Measurements from ENCODE around the gene GALNT1.
"Not testable (repeated sequence)": the region's sequence is repeated elsewhere in the genome, so short reads cannot be mapped to it uniquely, and the experiment has no call there.

The GALNT1 gene
- 99.6 to 121 reads per million in 2 experiments for total RNA-seq

DNA sequence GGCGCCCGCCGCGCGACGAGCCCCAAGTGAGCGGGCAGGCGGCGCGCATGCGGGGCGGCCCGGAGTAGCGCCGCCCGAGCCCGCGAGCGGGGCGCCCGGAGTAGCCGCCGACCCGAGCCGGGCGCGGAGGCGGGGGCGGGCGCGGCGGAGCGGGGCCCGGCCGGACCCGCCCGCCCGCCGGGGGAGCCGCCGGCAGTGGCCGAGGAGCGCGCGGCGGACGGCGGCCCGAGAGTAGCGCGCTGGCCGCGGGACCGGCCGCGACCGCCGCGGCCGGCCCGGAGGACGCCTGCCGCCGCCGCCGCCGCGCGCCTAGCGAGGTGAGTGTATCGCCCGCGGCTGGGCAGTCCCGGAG lies at the start of gene GALNT1:
GALNT1 (plus strand) TSS at position 195 of the 352 bp plus-strand sequence. CDS start 72,923 bp downstream, outside the sequence.
- DNase-seq (ENCODE audit: low read depth), result no peak

DNA sequence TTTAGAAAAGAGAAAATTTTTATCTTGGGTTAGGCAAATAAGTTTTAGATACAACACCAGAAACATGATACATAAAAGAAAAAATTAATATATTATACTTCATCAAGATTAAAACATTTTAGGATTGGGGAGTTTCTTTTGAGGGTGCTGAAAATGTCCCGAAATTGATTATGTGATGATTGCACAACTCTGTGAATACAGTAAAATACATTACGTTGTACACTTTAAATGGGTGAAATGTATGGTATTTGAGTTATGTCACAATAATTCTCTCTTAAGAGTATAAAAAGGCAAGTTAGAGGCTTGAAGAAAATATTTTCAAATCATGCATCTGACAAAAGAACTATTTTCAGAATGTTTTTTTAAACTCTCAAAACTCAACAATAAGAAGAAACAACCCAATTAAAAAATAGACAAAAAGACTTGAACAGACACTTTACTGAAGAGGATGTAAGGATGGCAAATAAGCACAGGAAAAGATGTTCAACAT lies 47.6 kb upstream of the GALNT1 start:
- no peak for DNase-seq (ENCODE audit: low read depth)

DNA sequence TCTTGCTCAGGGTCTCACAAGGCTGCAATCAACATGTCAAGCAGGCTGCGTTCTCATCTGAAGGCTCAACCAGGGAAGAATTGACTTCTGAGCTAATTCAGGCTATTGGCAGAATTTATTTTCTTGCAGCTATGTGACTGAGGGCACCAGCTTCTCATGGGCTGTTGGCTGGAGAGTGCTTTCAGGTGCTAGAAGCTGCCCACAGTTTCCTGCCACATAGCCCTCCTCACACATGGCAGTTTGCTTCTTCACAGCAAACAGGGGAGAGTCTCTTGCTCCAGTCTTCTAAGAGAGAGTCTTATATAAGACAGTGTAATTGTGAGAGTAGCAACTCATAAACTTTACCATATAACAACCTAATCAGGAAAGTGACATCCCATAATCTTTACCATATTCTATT lies 46.2 kb upstream of the GALNT1 start:
- no peak for DNase-seq (ENCODE audit: low read depth)

DNA sequence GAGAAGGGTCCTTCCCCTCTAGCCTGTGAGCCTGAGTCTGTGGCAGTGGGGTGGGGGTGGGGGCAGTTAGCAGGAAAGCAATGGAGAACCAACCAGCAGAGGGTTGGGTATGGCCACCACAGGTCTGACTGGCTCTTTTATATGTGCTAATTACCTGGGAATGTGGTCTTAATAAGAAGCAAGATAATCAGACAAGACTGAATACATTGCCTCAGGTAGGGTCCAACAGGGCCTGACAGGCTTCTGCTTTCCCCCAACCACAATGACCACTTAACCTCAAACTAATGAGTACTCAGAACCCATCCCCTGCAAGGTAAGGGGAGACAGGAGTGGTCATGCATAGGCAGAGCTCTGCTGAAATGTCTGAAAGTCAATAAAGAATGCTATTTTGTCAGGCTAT lies 39.2 kb upstream of the GALNT1 start:
- DNase-seq (ENCODE audit: low read depth), result no peak

DNA sequence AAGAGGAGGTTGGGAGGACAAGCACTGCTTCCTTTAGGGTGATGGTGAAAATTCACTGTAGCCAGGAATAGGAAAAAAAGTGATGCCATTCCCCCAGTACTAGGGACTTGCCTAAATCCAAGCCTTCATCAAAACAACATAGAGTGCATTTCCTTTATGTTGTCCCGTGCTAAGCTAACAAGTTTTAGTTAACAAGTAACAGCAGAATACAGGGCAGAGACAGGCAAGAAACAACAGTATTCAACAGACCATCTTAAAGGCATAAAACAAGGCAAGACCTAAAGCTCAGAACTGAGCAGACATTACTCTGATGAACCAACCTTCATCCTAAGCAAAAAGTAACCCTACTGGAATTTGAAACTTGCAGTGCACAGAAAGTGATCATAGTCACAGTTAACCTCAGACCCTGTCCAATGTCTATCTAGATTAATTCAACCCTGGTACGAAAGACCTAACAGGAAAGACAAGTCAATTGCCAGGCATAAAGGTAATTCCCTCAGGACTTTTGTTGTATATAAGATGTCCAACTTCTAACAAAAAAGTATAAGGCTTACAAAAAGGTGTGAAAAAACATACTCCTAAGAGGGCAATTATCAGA lies 34.4 kb upstream of the GALNT1 start:
- no peak for DNase-seq (ENCODE audit: low read depth)

DNA sequence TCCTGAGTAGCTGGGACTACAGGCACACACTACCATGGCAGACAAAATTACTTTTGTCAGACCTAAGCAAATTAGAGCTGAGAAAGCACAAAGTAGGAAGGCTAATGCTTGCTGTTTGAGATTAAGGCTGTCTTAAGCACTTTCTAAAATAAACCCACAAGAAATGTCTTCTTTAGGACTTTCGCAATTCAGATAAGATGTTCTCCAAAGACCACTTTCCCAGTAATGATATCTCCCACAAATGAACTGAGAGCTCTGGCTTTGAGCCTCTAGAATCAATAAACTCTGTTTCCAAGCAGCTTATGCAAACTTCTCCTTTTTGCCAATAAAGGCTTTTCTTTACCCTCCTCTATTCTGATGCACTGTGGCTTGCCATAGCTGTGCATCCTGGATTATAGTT lies 32.0 kb upstream of the GALNT1 start:
- DNase-seq (ENCODE audit: low read depth), result no peak

DNA sequence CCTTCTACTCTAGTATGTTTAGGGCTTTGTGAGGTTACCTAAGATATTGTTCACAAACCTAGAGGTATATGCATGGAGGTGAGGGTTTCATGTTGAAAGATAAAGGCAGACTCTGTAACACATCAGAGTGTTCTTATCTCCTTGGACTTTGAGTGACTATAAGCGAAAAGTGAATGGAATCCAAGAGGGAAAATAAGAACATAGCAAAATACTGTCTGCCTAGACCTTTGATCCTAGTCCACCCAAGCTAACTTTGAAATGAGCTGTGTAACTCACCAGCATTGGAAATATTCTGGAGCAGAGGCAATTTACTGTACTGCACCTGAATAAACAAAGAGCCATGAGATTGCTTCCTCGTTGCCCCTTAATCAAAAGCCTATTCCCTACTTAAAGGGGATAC lies 28.2 kb upstream of the GALNT1 start:
- no peak for DNase-seq (ENCODE audit: low read depth)

DNA sequence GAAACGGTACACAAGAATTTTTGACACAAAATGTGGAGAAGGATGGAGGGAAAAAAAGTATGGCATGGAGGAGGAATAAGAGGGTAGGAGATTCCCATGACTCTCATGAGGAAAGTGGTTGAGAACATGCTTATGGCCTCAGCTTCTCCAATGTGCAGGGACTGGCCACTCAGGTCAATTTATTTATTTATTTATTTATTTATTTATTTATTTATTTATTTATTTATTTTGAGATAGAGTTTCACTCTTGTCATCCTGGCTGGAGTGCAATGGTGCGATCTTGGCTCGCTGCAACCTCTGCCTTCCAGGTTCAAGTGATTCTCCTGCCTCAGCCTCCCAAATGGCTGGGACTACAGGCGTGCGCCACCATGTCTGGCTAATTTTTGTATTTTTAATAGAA lies 26.0 kb upstream of the GALNT1 start:
- DNase-seq (ENCODE audit: low read depth), result not testable (repeated sequence)

DNA sequence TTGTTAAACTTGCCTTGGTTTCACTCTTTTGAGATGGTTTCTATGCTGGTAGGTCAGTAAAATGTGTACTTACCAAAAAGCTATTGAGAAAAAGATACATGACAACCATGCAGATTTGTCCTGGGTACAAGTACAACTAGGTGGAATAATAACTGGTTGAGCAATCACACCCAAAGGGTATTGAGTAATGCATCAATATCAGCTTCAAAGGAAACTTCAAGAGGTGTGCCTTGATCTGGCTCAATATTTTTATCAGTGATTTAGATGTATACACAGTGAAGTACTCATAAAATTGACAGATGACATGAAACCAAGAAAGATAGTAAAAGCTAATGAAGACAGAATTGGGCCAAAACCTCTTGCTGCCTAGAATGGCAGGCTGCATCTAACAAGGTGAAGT lies 21.7 kb upstream of the GALNT1 start:
- no peak for DNase-seq (ENCODE audit: low read depth)

DNA sequence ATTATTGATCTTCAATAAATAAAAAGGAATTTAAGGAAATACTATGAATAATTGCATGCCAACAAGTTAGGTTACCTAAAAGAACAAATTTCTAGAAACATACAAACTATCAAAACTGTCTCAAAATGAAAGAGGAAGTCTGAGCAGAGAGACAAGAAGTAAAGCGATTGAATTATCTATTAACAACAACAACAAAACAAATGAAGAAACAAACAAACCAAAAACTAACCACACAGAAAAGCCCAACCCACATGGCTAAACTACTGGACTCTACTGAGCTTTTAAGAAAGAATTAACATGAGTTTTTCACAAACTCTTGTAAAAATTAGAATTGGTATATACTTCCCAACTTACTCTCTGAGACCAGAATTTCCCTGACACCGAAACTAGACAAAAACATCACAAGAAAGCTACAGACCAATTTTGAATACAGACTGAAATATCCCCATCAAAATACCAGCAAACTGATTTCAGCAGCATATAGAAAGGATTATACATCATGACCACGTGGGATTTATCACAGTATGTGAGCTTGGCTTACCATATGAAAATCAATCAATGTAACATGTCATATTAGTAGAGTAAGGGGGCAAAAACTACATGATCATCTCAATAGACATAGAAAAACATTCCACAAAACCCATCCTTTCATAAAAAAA lies 16.6 kb upstream of the GALNT1 start:
- DNase-seq (ENCODE audit: low read depth), result no peak

DNA sequence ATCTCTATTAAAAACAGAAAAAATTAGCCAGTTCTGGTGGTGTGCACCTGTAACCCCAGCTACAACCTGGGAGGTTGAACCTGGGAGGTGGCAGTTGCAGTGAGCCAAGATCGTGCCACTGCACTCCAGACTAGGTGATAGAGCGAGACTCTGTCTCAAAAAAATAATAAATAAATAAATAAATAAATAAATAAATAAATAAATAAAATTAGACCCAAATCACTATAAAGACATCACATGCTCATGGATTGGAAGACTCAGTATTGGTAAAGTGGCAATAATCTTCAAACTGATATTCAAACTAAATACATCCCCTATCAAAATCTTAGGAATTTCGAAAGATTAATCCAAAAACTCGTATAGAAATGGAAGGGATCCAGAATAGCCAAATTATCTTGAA lies 15.5 kb upstream of the GALNT1 start:
- no peak for DNase-seq (ENCODE audit: low read depth)

DNA sequence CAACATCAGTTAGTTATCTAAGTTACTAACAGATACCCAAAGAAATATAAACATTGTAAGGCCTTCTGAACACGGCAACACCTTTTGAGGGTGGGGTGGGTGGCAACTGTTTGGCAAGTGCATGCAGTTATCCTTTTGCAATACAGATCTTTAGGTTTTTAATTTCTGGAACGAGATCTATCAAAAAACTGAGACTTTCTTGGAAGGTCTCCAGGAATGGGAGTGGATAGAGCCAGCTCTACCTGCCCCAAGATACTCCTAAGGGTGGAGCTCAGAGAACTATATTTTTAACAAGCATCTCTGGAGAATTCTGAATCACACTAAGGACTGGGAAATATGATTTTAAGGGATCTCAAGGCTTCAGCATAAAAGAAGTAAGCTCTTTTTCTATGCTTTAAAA lies 11.4 kb upstream of the GALNT1 start:
- no peak for DNase-seq (ENCODE audit: low read depth)

DNA sequence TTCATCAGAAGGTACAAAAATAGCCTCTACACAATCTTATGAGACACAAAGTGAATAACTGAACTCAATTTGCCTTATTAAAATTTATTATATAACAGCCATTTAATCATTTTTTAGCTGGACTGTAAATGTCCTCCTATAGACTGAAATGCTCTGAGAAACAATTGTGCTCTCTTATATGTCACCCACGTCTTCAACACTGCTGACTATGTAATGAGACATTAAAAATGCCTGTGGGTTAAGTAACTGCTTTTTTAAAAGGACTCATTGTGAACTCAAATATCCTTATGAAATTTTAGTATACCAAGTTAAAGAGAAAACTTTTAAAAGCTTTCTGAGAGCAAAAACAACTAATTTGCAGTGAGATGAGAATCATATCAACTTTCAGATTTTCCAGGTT lies 10.4 kb upstream of the GALNT1 start:
- no peak for DNase-seq (ENCODE audit: low read depth)

DNA sequence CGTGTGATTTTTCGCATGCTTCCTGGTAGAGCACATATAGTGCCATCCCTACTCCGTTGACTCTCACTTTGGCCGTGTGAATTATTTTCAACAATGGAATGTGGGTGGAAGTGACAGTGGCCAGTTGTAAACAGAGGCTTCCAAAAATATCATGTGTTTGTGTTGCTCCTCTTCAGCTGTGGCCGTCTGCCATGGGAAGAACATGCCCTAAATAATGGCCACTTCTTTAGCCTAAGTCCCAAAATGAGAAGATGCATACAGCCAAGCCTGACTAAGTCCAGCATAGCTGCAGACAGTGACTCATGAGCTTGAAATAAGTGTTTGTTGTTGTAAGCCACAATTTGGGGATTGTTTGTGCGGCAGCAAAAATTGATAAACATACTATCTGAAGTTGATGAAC lies 8.9 kb upstream of the GALNT1 start:
- DNase-seq (ENCODE audit: low read depth), result no peak

DNA sequence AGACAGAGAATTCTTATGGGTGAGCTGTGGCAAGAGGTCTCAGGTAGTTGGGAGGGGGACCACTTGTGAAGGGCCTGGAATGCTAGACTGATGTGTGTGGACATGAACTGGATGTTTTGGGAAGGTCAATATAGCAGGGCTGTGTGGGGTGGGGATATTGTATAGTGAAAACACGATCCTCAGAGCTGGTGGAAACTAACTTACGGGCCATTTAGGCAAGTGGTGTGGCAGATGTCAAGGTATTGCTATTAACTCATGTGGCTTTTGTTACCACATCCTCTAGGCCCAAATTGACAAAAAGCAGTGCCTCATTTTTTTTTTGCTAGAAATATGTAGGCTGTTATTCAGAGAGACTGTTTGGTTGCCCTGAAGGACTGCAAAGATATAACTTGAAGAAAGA lies 8.0 kb upstream of the GALNT1 start:
- DNase-seq (ENCODE audit: low read depth), result no peak

DNA sequence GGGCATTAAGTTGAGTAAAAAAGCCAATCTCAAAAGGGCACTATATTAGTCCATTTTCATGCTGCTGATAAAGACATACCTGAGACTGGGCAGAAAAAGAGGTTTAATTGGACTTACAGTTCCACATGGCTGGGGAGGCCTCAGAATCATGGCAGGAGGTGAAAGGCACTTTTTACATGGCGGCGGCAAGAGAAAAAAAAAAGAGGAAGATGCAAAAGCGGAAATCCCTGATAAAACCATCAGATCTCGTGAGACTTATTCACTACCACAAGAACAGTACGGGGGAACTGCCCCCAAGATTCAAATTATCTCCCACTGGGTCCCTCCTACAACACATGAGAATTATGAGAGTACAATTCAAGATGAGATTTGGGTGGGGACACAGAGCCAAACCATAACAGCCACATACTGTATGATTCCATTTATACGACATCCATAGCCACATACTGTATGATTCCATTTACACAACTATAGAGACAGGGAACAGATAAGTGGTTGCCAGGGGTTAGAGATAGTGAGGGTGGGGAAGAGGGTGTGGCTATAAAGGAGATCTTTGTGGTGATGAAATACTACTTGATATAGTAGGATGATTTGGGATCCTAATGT lies 5.2 kb upstream of the GALNT1 start:
- DNase-seq (ENCODE audit: low read depth), result not testable (repeated sequence)

DNA sequence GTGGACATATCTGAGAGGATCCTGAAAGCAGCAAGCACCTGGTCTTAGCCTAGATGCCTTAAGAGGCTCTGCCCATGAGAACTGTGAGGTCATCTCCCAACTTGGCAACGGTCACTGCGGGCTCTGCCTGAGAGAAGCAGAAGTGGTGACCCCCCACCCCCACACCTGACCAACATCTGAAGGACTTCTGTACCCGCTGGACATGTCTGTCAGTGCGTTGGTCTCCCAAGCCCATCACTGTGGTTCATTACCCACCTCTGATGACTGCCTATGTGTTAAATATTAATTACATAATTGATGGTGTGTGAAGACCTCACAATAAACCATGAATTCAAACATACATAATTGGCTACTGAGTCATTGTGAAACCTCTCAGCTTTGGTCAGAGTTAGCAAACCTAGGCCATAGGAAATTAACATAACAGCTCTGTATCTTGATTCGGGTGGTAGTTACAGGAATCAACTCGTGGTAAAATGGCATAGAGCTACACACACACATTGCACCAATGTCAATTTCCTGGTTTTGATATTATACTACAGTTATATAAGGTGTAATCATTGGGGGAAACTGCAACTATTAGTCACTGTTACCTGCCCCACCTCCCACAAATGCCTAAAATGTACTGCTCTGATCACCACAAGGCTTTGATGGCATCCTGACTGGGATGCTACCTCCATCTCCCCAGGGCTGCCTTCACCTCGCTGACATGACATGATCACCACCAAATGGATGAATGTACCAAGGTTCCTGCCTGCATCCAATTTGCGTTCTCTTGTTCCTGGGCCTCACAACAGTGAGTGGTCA lies 4.3 kb upstream of the GALNT1 start:
- no peak for DNase-seq (ENCODE audit: low read depth)

DNA sequence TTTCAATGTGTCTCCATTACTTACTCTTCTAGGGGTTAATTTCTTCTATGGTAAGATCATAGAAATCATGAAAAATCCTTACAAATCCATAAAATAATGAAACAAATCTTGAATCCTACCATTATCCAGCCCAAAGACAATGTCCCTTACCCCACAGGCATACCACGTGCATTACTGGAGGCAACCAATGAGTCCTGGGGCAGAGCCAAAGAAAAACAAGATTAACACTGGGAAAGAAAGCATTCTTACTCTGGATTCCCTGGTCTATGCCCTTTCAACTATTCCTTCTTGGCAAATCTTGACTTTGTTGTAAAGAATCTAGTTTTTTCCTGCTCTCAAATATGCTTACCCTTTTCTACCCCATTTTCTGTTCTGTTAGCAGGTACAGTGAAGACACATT lies 3.1 kb upstream of the GALNT1 start:
- DNase-seq (ENCODE audit: low read depth), result no peak

DNA sequence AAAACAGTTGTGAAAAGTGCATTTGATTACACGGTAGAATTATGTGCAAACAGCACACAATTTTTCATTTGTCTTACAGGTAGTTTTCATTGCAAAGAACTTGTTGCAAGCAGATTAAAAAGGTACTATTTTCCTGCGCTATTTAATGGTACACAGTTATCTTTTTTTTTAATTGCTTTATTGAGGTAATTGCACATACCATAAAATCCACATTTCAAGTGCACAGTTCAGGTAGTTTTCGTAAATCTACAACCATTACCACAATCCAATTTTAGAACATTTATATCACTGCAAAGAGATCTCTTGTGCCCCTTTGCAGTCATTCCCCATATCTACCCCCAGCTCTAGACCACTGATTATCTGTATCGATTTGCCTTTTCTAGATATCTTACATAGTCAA lies 2.6 kb upstream of the GALNT1 start:
- DNase-seq (ENCODE audit: low read depth), result no peak

DNA sequence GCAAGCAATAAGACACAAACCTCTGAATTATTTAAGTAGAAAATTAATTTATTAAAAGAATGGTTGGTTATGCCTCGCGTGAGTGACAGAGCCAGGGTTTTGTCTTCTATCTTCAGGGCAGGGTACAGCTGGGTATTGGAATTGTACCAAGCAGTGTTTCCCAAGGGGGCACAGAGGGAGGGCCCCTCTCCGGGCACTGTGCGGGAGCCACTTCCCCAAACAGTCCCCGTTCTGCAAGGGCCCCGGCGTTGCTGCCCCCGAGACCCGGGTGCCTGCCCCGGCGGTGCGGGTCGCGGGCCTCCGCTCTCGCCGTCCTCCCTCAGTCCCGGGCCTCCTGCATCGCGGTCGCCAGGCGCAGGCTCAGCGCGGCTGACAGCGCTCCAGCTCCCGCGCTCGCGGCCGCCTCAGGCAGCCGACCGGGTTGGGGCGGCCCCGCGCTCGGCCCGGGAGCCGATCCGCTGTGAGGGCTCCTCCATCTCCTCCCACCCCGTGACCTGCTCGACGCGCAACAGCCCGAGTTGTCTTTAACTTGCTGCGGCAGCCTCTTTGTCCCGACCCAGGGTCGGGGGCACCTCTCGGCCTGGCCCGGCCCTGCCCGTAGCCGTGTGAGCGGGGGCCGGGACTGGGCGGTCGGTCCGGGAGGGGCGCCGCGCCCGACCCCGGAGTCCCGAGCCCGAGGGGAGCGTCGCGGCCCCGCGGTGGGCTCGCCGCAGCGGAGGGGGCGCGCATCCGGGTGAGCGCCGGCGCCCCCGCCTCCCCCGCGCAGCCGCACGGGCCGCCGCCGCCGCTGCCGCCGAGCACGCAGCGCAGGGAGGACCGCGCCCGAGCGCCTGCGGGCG lies 620 bp upstream of the GALNT1 start:
- peak; percentile 41 for DNase-seq (ENCODE audit: low read depth)

DNA sequence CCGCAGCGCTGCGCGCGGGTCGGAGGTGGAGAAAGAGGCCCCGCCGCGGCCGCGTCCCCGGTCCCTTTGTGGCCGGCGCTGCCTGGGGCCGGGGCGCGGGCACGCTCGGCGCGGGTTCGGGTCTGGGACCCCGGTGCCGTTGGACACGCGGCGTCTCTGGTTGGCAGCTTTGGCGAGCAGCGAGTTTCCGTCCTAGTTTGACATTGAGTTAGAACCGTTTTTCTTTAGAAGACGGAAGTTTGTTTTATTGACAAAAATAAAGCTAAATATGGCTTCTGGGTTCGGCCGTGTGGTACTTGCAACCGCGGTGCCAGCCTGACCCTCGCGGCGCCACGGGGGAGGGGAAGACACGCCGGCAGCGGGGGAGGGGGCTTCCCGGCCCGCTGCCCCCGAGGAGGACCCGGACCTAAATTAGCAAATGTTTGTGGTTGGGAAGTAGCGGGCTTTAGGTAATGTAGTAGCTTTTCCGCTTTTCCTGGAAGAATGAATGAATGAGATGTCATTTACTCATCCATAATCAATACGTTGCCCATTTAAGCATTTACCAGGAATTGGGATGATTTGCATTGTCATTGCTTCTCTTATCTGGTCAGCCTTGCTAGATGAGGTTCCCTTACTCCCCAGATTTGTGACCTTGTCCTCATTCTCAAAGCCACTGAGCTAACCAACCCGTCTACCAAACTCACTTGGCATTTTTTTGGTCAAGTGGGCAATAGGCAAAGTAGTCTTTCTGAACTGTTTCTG lies 530 bp downstream of the GALNT1 start:
- no peak for DNase-seq (ENCODE audit: low read depth)

Data from T follicular helper cell (primary cell).